Measurements from ENCODE around the gene BCKDHA. TPM values are rescaled to one million over a fixed set of nuclear protein-coding genes. Genes with fewer than 3 reads are reported as not detected.

BCKDHA gene
- total RNA-seq, 2 donors from 2014 or later, result 69.0 to 72.5 TPM

- DNase-seq (ENCODE audit: low spot score), result no peak
- H3K27me3 ChIP-seq (replicated peaks; ENCODE audit: insufficient read depth), result no peaks in the 10 kb centered on the region
- TF ChIP-seq, protein P1, sequence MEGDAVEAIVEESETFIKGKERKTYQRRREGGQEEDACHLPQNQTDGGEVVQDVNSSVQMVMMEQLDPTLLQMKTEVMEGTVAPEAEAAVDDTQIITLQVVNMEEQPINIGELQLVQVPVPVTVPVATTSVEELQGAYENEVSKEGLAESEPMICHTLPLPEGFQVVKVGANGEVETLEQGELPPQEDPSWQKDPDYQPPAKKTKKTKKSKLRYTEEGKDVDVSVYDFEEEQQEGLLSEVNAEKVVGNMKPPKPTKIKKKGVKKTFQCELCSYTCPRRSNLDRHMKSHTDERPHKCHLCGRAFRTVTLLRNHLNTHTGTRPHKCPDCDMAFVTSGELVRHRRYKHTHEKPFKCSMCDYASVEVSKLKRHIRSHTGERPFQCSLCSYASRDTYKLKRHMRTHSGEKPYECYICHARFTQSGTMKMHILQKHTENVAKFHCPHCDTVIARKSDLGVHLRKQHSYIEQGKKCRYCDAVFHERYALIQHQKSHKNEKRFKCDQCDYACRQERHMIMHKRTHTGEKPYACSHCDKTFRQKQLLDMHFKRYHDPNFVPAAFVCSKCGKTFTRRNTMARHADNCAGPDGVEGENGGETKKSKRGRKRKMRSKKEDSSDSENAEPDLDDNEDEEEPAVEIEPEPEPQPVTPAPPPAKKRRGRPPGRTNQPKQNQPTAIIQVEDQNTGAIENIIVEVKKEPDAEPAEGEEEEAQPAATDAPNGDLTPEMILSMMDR (IDR thresholded peaks at IDR 0.05), result no peak
- TF ChIP-seq POLR2AphosphoS5 (IDR thresholded peaks at IDR 0.05) (no peak), POLR2A (IDR thresholded peaks at IDR 0.05) (no peak)
- intact Hi-C loops (cut with DNase I), result loop anchor here (10.0 kb wide), 2 partner anchors 125 to 145 kb away; partner anchors contain the start of gene CEACAM21
- H3K4me3 ChIP-seq, result no peak overlapping the region
- H3K27ac ChIP-seq, result no peak overlapping the region
- no peaks in the 10 kb centered on the region for H3K9me3 ChIP-seq
- no peaks in the 10 kb centered on the region for H3K4me1 ChIP-seq (replicated peaks)
- H3K36me3 ChIP-seq, result no peaks in the 10 kb centered on the region
- WGBS, result 77% methylated on average over 3 of the region's 3 CpGs
These were observed 52.2 kb downstream of the BCKDHA start for GRCh38 chr19:41449865-41450178.

DNA sequence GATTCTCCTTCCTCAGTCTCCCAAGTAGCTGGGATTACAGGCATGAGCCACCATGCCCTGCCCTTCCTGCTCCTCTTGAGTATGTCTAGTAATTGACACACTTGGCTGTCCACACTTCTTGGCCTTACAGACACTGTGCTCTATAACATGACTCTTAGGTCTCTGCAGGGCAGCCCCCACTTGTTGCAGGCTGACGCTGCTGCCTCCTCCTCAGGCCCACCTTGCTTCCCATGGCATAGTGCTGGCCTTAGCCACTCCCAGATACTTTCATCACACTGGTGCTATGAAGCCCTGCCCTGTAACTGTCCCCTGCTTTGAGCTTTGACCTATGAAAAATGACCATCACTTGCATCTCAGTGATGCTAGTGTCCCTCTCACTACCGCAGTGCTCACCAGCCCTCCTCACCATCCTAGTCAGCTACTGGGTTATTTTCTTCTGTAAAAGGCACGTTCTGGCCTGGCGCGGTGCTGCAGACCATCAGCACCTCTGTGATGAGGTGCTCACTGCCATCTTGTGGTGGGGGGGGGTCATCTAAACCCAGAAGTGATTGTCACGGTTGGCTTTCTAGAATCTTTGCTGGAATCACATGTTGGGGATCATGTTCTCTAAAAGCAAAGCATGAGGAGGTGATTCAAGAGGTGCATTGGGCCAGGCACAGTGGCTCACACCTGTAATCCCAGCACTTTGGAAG is 55.1 kb downstream of the BCKDHA start:
- Histone ChIP-seq H3K36me3 (no peaks in the 10 kb centered on the region), H3K4me3 (no peak overlapping the region), H3K27ac (no peak overlapping the region), H3K27me3 (replicated peaks; ENCODE audit: insufficient read depth) (no peaks in the 10 kb centered on the region), H3K4me1 (replicated peaks) (no peaks in the 10 kb centered on the region), H3K9me3 (no peaks in the 10 kb centered on the region)
- intact Hi-C loops (cut with DNase I), result loop anchor here (10.0 kb wide), 1 partner anchor 142 kb away; no protein-coding TSS in a partner anchor
- no peak for DNase-seq (ENCODE audit: low spot score)
- no peak for TF ChIP-seq POLR2AphosphoS5 (IDR thresholded peaks at IDR 0.05)
- TF ChIP-seq, protein P1 (IDR thresholded peaks at IDR 0.05), result no peak
- no peak for TF ChIP-seq POLR2A (IDR thresholded peaks at IDR 0.05)
- 79% methylated on average over 6 of the region's 6 CpGs for WGBS

DNA sequence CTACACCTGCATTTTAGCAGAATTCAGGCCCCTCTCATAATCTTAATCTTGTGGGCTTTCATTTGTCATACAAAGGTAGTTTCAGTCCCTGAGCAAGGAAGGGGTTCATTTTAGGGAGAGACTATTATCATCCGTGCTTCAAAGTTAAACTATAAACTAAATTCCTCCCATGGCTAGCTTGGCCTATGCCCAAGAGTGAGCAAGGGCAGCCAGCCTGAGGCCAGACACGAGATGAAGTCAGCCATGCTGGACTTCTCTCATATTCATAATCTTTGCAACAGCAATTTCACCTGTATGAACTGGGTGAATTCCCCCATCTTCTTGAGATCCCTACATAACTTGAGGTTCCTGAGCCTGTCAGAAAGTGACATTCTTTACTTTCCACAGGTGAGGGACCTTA is 58.3 kb downstream of the BCKDHA start:
- Histone ChIP-seq H3K36me3 (no peaks in the 10 kb centered on the region), H3K4me1 (replicated peaks) (no peaks in the 10 kb centered on the region), H3K27me3 (replicated peaks; ENCODE audit: insufficient read depth) (no peaks in the 10 kb centered on the region), H3K27ac (peak overlapping the region; percentile 48 to 54), H3K9me3 (no peaks in the 10 kb centered on the region), H3K4me3 (no peak overlapping the region)
- TF ChIP-seq POLR2A (IDR thresholded peaks at IDR 0.05) (no peak), POLR2AphosphoS5 (IDR thresholded peaks at IDR 0.05) (no peak)
- TF ChIP-seq, protein P1 (IDR thresholded peaks at IDR 0.05), result no peak
- intact Hi-C loops (cut with DNase I), result loop anchor here (10.0 kb wide), 1 partner anchor 139 kb away; no protein-coding TSS in a partner anchor
- WGBS, result 14% methylated on average over 2 of the region's 2 CpGs
- no peak for DNase-seq (ENCODE audit: low spot score)

DNA sequence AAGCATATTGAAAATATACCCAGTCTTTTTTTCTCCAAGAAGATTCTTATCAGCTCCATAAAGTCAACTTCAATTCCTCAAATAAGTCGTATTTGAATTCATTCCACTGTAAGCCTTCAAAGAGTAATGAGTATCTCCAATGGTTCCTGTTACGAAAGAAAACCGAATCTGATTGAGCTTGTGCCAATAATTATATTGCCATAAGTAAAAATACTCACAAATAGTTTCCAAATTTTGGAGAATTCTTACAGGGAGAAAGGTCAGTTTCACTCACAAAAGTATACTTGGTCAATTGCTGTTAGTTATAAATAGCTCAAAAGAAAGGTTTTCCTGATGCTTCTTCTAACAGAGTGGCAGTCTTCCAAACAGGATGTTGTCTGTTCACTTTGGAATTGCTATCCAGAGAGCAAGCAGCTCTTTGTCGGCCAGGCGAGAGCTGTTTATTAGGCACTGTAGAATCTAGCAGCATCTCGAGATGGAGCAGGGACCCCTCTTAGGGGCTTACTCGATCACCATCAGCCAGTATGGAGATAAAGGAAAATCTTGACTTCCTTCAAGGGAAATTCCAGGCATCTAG is 58.8 kb downstream of the BCKDHA start:
- H3K36me3 ChIP-seq, result no peaks in the 10 kb centered on the region
- intact Hi-C loops (cut with DNase I), result loop anchor here (10.0 kb wide), 1 partner anchor 138 kb away; no protein-coding TSS in a partner anchor
- H3K27ac ChIP-seq, result peak overlapping the region; percentile 48 to 54
- no peaks in the 10 kb centered on the region for H3K27me3 ChIP-seq (replicated peaks; ENCODE audit: insufficient read depth)
- DNase-seq (ENCODE audit: low spot score), result peak; percentile 49
- TF ChIP-seq POLR2AphosphoS5 (IDR thresholded peaks at IDR 0.05) (peak; percentile 63), POLR2A (IDR thresholded peaks at IDR 0.05) (no peak)
- no peaks in the 10 kb centered on the region for H3K9me3 ChIP-seq
- no peaks in the 10 kb centered on the region for H3K4me1 ChIP-seq (replicated peaks)
- H3K4me3 ChIP-seq, result no peak overlapping the region
- WGBS, result 3% methylated on average over 7 of the region's 7 CpGs

DNA sequence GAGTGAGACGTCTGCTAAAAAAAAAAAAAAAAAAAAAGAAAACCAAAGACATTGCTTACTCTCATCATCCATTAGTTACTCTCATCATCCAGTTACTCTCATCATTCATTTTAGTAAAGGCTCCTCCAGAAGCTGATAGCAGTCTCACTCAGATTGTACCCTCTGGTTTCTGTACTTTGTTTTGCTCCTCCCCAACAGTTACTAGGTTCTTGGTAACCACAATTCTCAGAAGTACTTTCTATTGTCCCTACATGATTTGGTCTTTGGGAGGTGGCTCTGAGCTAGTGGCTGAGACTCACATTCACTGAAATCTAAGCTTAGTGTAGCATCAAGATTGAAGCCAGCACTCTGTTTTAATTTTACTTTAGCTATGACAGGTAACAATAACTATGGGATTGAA is 59.6 kb downstream of the BCKDHA start:
- no peaks in the 10 kb centered on the region for H3K27me3 ChIP-seq (replicated peaks; ENCODE audit: insufficient read depth)
- H3K36me3 ChIP-seq, result no peaks in the 10 kb centered on the region
- no peak overlapping the region for H3K4me3 ChIP-seq
- intact Hi-C loops (cut with DNase I), result loop anchor here (10.0 kb wide), 1 partner anchor 138 kb away; no protein-coding TSS in a partner anchor
- no peak for TF ChIP-seq POLR2A (IDR thresholded peaks at IDR 0.05)
- 15% methylated on average over 1 of the region's 1 CpG for WGBS
- no peak overlapping the region for H3K27ac ChIP-seq
- no peaks in the 10 kb centered on the region for H3K4me1 ChIP-seq (replicated peaks)
- no peak for DNase-seq (ENCODE audit: low spot score)
- H3K9me3 ChIP-seq, result no peaks in the 10 kb centered on the region

Measured in prostate gland (tissue), 2 donors.